Astrocyte (in vitro differentiated cells and primary cell): Measurements from ENCODE around the gene TNFAIP2. TPM values are rescaled to one million over a fixed set of nuclear protein-coding genes. Genes with fewer than 3 reads are reported as not detected.
"Not testable (repeated sequence)": the region's sequence is repeated elsewhere in the genome, so short reads cannot be mapped to it uniquely, and the experiment has no call there.

Source experiments
- DNase-seq: peaks from one replicate; pipeline ENCODE4 v3.0.0-alpha.2; 2010; ENCODE audit warnings: low read depth
- FAIRE-seq: peaks from 2 replicates; lab custom pipeline; 2011; peaks lifted over from hg19 to GRCh38; lab: Jason Lieb, UNC
- H2AFZ ChIP-seq: 2 replicates; pipeline ENCODE4 v1.6.0; 2012; ENCODE audit warnings: low read depth, low read length, inconsistent platforms
- H3K27ac ChIP-seq: 2 replicates; pipeline ENCODE4 v1.5.1; 2011; ENCODE audit warnings: low read depth, low read length, inconsistent platforms
- H3K27me3 ChIP-seq: 2 replicates; pipeline ENCODE4 v1.6.0; 2011; ENCODE audit warnings: low read length, inconsistent platforms; ENCODE audit not compliant: insufficient read depth
- H3K36me3 ChIP-seq: 2 replicates; pipeline ENCODE4 v1.5.1; 2011; ENCODE audit warnings: low read length, inconsistent platforms; ENCODE audit not compliant: insufficient read depth
- H3K4me1 ChIP-seq: 2 replicates; pipeline ENCODE4 v1.5.1; 2011; ENCODE audit warnings: low read length, inconsistent platforms; ENCODE audit not compliant: insufficient read depth
- H3K4me2 ChIP-seq: 2 replicates; pipeline ENCODE4 v1.6.0; 2012; ENCODE audit warnings: low read length, inconsistent platforms
- H3K4me3 ChIP-seq: 2 replicates; pipeline ENCODE4 v1.5.1; 2011; ENCODE audit warnings: low read depth, mild to moderate bottlenecking, low read length, inconsistent platforms; ENCODE audit not compliant: insufficient read depth
- H3K79me2 ChIP-seq: 2 replicates; pipeline ENCODE4 v1.6.0; 2012; ENCODE audit warnings: mild to moderate bottlenecking, low read length, inconsistent platforms; ENCODE audit not compliant: insufficient read depth
- H3K9ac ChIP-seq: 2 replicates; pipeline ENCODE4 v1.6.0; 2012; ENCODE audit warnings: mild to moderate bottlenecking, low read length, inconsistent platforms
- H3K9me3 ChIP-seq: 2 replicates; pipeline ENCODE4 v1.5.1; 2012; ENCODE audit warnings: low read depth, mild to moderate bottlenecking, low read length, inconsistent platforms; ENCODE audit not compliant: insufficient read depth
- H4K20me1 ChIP-seq: 2 replicates; pipeline ENCODE4 v1.6.0; 2012; ENCODE audit warnings: low read length, inconsistent platforms; ENCODE audit not compliant: insufficient read depth
- H3K27ac Mint-ChIP-seq: one replicate; pipeline ENCODE4 v1.8.0; 2021; ENCODE audit warnings: mild to moderate bottlenecking, mixed read lengths; ENCODE audit not compliant: unreplicated experiment
- H3K27me3 Mint-ChIP-seq: one replicate; pipeline ENCODE4 v1.8.0; 2021; ENCODE audit warnings: low read depth, mixed read lengths; ENCODE audit not compliant: unreplicated experiment
- H3K36me3 Mint-ChIP-seq: one replicate; pipeline ENCODE4 v1.8.0; 2021; ENCODE audit warnings: low read depth, mixed read lengths; ENCODE audit not compliant: unreplicated experiment
- H3K4me1 Mint-ChIP-seq: one replicate; pipeline ENCODE4 v1.8.0; 2021; ENCODE audit warnings: low read depth, mixed read lengths; ENCODE audit not compliant: unreplicated experiment
- H3K4me3 Mint-ChIP-seq: one replicate; pipeline ENCODE4 v1.8.0; 2021; ENCODE audit warnings: mild to moderate bottlenecking, moderate library complexity, mixed read lengths; ENCODE audit not compliant: unreplicated experiment
- H3K9me3 Mint-ChIP-seq: one replicate; pipeline ENCODE4 v1.8.0; 2021; ENCODE audit warnings: mild to moderate bottlenecking, mixed read lengths; ENCODE audit not compliant: unreplicated experiment
- EZH2 ChIP-seq: IDR thresholded peaks from 2 replicates; pipeline ENCODE4 v1.6.1; 2012; ENCODE audit warnings: mild to moderate bottlenecking, low read length, inconsistent platforms; ENCODE audit not compliant: insufficient read depth
- total RNA-seq: library from RNA; stranded (reverse); gene quantifications from 2 replicates; pipeline ENCODE4 v1.2.1, GENCODE V29; 2021
- TF ChIP-seq, protein P1 (sequence below): IDR thresholded peaks from 2 replicates; pipeline ENCODE4 v1.5.1; 2011; ENCODE audit warnings: low read depth, mild to moderate bottlenecking, inconsistent platforms, low read length, moderate library complexity; ENCODE audit not compliant: insufficient read depth

The TNFAIP2 gene
- total RNA-seq, 1 donor from 2014 or later, result 29.5 TPM

DNA sequence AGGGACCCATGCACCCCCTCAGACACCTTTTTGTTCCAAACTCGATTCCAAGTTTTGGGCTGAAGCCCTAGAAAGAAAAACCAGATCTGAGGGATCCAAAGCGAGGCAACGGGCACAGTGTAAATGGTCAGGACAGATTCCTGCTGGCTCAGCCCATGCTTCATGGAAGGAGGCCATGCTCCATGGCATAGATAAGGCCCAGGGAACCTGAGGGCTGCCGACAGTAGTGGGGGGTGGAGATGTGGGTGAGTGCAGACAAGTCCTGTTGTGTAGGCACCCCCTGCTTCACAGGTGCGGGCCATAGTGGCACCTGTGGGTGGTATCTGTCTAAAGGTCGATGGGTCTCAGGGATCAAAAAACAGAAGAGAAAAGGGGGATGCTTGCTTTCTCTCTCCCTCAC lies 42.1 kb downstream of the TNFAIP2 start:
- Histone ChIP-seq H3K9me3 (peaks cover 7% of the 10 kb centered on the region), H3K36me3 (no peaks in the 10 kb centered on the region), H4K20me1 (no peaks in the 10 kb centered on the region), H2AFZ (no peak overlapping the region), H3K27ac (no peak overlapping the region), H3K79me2 (no peaks in the 10 kb centered on the region), H3K4me3 (no peak overlapping the region), H3K4me1 (no peaks in the 10 kb centered on the region), H3K27me3 (peaks cover 23% of the 10 kb centered on the region), H3K4me2 (no peak overlapping the region), H3K9ac (no peak overlapping the region)
- Mint-ChIP-seq H3K4me3 (no peak overlapping the region), H3K27ac (no peak overlapping the region), H3K4me1 (peaks cover 2% of the 10 kb centered on the region), H3K36me3 (peaks cover 8% of the 10 kb centered on the region), H3K9me3 (peaks cover 32% of the 10 kb centered on the region), H3K27me3 (peaks cover 39% of the 10 kb centered on the region)
- DNase-seq (no peak), FAIRE-seq (no peak)
- no peak for TF ChIP-seq EZH2
- TF ChIP-seq, protein P1, sequence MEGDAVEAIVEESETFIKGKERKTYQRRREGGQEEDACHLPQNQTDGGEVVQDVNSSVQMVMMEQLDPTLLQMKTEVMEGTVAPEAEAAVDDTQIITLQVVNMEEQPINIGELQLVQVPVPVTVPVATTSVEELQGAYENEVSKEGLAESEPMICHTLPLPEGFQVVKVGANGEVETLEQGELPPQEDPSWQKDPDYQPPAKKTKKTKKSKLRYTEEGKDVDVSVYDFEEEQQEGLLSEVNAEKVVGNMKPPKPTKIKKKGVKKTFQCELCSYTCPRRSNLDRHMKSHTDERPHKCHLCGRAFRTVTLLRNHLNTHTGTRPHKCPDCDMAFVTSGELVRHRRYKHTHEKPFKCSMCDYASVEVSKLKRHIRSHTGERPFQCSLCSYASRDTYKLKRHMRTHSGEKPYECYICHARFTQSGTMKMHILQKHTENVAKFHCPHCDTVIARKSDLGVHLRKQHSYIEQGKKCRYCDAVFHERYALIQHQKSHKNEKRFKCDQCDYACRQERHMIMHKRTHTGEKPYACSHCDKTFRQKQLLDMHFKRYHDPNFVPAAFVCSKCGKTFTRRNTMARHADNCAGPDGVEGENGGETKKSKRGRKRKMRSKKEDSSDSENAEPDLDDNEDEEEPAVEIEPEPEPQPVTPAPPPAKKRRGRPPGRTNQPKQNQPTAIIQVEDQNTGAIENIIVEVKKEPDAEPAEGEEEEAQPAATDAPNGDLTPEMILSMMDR, result no peak

GRCh38 chr14:103169954-103170353 lies 46.7 kb downstream of the TNFAIP2 start:
- Histone ChIP-seq H3K79me2 (no peaks in the 10 kb centered on the region), H4K20me1 (no peaks in the 10 kb centered on the region), H3K4me3 (no peak overlapping the region), H3K9me3 (peaks cover 5% of the 10 kb centered on the region), H3K9ac (no peak overlapping the region), H3K4me1 (no peaks in the 10 kb centered on the region), H3K4me2 (no peak overlapping the region), H2AFZ (no peak overlapping the region), H3K36me3 (no peaks in the 10 kb centered on the region), H3K27ac (no peak overlapping the region), H3K27me3 (peaks cover 14% of the 10 kb centered on the region)
- Mint-ChIP-seq H3K27ac (no peak overlapping the region), H3K4me3 (no peak overlapping the region), H3K36me3 (peaks cover 9% of the 10 kb centered on the region), H3K4me1 (no peaks in the 10 kb centered on the region), H3K27me3 (peaks cover 13% of the 10 kb centered on the region), H3K9me3 (peaks cover 61% of the 10 kb centered on the region)
- DNase-seq (no peak), FAIRE-seq (no peak)
- TF ChIP-seq, protein P1, result no peak
- TF ChIP-seq EZH2, result no peak

DNA sequence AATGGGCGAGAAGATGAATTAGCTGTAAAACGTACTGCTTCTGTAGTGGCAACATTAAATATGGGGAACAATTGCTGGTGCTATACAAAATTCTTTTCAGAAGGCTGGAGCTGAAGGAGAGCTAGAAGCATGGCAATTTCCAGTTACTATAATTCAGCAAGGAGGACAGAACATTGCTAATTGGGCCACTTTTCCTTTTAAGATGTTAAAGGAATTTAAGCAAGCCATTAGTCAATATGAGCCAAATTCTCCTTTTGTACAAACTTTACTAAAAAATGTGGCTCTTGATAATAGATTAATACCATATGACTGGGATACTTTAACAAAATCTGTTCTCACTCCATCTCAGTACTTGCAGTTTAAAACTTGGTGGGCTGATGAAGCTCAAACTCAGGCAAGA lies 47.9 kb downstream of the TNFAIP2 start:
- H3K4me1 ChIP-seq, H3K36me3 Mint-ChIP-seq, H3K36me3 ChIP-seq, FAIRE-seq, H3K9ac ChIP-seq, H3K4me3 ChIP-seq, H3K27ac ChIP-seq, H4K20me1 ChIP-seq, H3K4me1 Mint-ChIP-seq, H3K4me3 Mint-ChIP-seq, H3K79me2 ChIP-seq, H2AFZ ChIP-seq, H3K27ac Mint-ChIP-seq, DNase-seq, H3K4me2 ChIP-seq, H3K9me3 ChIP-seq: not testable (repeated sequence)
- Mint-ChIP-seq H3K9me3 (peaks cover 67% of the 10 kb centered on the region), H3K27me3 (peaks cover 11% of the 10 kb centered on the region)
- H3K27me3 ChIP-seq, result peaks cover 14% of the 10 kb centered on the region
